ENCODE results near the gene ANO7. TPM values are rescaled to one million over a fixed set of nuclear protein-coding genes. Genes with fewer than 3 reads are reported as not detected.

Gene ANO7
- total RNA-seq, 2 experiments from 2014 or later = 0.16 to 0.46 TPM

- DNase-seq (ENCODE audit: low spot score) = no peak
- Histone ChIP-seq H3K9me2 (ENCODE audit: insufficient read depth, low read length) (no peaks in the 10 kb centered on the region), H3K4me2 (ENCODE audit: low read length) (no peak overlapping the region), H3K4me1 (ENCODE audit: insufficient read depth, low read length, poor library complexity, severe bottlenecking) (no peaks in the 10 kb centered on the region), H2AFZ (ENCODE audit: low read length) (no peak overlapping the region), H3K36me3 (ENCODE audit: insufficient read depth, low read length) (peaks cover 92% of the 10 kb centered on the region), H4K20me1 (ENCODE audit: insufficient read depth, low read length) (no peaks in the 10 kb centered on the region; the same call in 1 of the 2 replicates), H3K27ac (ENCODE audit: low read depth, low read length, poor library complexity, severe bottlenecking) (no peak overlapping the region), H3K79me2 (ENCODE audit: insufficient read depth, low read depth, low read length) (no peaks in the 10 kb centered on the region), H3K4me3 (ENCODE audit: low read depth, low read length, poor library complexity, severe bottlenecking) (no peak overlapping the region), H3K9me3 (ENCODE audit: low read length) (no peaks in the 10 kb centered on the region)
- no peak for TF ChIP-seq CTCF (conservative IDR thresholded peaks at IDR 0.05; ENCODE audit: low read length)
- TF ChIP-seq EZH2phosphoT487 (IDR thresholded peaks at IDR 0.05; ENCODE audit: borderline replicate concordance, low read depth, low read length) = no peak
- intact Hi-C loops (cut with micrococcal nuclease; ENCODE audit: unreplicated experiment) = no loop called here
- ChIA-PET POLR2A (no interaction called here), CTCF (ENCODE audit: unreplicated experiment) (no interaction called here)
- no TSS peak for BruUV-seq (replicated peaks)
These were observed 61.2 kb downstream of the ANO7 start for GRCh38 chr2:241249654-241250053.

DNA sequence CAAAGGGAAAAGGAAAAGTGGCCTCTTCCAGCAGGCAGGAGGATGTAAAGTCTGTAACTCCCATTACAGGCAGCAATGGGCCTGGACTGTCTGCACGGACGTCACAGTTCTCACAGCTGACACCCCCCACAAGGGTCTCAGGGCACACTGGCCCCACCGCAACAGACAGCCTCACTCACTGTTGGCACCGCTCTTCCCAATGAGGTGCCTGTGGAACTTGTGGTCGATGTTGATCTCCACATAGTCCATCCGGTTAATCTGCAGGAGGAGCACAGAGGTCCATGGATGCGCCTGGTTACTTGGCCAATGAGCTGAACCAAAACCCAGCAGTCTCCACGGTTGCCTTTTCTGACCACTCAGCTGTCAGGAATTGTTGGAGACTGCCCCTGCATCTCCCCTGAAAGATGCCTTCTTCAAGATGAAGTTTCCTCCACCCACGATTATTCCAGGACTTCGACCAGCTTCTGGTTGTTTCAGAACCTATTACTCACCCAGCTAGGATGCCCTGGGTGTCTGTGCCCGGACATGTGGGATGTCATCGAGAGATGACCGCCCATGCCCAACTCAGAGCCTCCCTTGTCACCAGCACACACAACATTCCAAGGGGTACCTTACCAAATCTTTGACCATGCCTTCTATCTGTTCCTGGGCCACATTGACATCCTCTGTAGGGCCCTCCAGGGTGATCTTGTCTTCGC lies 64.5 kb downstream of the ANO7 start:
- Histone ChIP-seq H3K4me2 (ENCODE audit: low read length) (no peak overlapping the region), H3K4me1 (ENCODE audit: insufficient read depth, low read length, poor library complexity, severe bottlenecking) (no peaks in the 10 kb centered on the region), H3K36me3 (ENCODE audit: insufficient read depth, low read length) (peaks cover 96% of the 10 kb centered on the region), H3K79me2 (ENCODE audit: insufficient read depth, low read depth, low read length) (no peaks in the 10 kb centered on the region), H3K9me2 (ENCODE audit: insufficient read depth, low read length) (no peaks in the 10 kb centered on the region), H3K4me3 (ENCODE audit: low read depth, low read length, poor library complexity, severe bottlenecking) (no peak overlapping the region), H3K9me3 (ENCODE audit: low read length) (no peaks in the 10 kb centered on the region), H4K20me1 (ENCODE audit: insufficient read depth, low read length) (no peaks in the 10 kb centered on the region), H2AFZ (ENCODE audit: low read length) (no peak overlapping the region), H3K27ac (ENCODE audit: low read depth, low read length, poor library complexity, severe bottlenecking) (no peak overlapping the region)
- BruUV-seq (replicated peaks) = no TSS peak
- ChIA-PET POLR2A (no interaction called here), CTCF (ENCODE audit: unreplicated experiment) (no interaction called here)
- TF ChIP-seq CTCF (conservative IDR thresholded peaks at IDR 0.05; ENCODE audit: low read length) (no peak), EZH2phosphoT487 (IDR thresholded peaks at IDR 0.05; ENCODE audit: borderline replicate concordance, low read depth, low read length) (no peak)
- intact Hi-C loops (cut with micrococcal nuclease; ENCODE audit: unreplicated experiment) = no loop called here
- DNase-seq (ENCODE audit: low spot score) = no peak

DNA sequence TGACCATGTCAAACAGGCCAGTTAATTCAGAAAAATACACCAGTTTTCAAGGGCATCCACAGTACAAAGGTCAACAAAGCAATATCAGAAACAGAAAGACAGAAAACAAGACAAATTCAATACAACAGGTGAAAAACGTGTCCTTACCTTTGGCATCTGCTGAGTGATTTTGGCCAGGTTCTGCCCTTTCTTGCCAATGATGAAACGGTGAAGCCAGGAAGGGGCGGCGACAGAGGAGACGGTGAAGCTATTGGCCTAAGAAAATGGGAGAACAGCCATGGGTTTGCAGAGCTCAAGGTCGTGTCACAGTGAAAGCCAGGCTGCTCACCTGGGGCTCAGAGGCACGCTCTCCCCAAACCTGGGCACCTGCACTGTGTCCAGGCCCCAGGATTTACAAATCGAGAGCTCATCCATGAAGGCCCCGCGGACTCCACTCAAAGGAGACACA lies 66.5 kb downstream of the ANO7 start:
- intact Hi-C loops (cut with micrococcal nuclease; ENCODE audit: unreplicated experiment) = no loop called here

More for the DNA sequence above, 66.5 kb downstream of the ANO7 start:
- CTCF ChIA-PET (ENCODE audit: unreplicated experiment) = no interaction called here
- H3K4me3 ChIP-seq (ENCODE audit: low read depth, low read length, poor library complexity, severe bottlenecking) = no peak overlapping the region
- POLR2A ChIA-PET = no interaction called here
- H3K4me2 ChIP-seq (ENCODE audit: low read length) = no peak overlapping the region
- TF ChIP-seq EZH2phosphoT487 (IDR thresholded peaks at IDR 0.05; ENCODE audit: borderline replicate concordance, low read depth, low read length) (no peak), CTCF (conservative IDR thresholded peaks at IDR 0.05; ENCODE audit: low read length) (no peak)
- H3K9me3 ChIP-seq (ENCODE audit: low read length) = no peaks in the 10 kb centered on the region
- no peaks in the 10 kb centered on the region for H4K20me1 ChIP-seq (ENCODE audit: insufficient read depth, low read length)
- H3K79me2 ChIP-seq (ENCODE audit: insufficient read depth, low read depth, low read length) = no peaks in the 10 kb centered on the region
- H3K4me1 ChIP-seq (ENCODE audit: insufficient read depth, low read length, poor library complexity, severe bottlenecking) = no peaks in the 10 kb centered on the region
- no peak overlapping the region for H2AFZ ChIP-seq (ENCODE audit: low read length)
- BruUV-seq (replicated peaks) = no TSS peak
- DNase-seq (ENCODE audit: low spot score) = no peak
- no peak overlapping the region for H3K27ac ChIP-seq (ENCODE audit: low read depth, low read length, poor library complexity, severe bottlenecking)
- H3K36me3 ChIP-seq (ENCODE audit: insufficient read depth, low read length) = peaks cover 92% of the 10 kb centered on the region
- H3K9me2 ChIP-seq (ENCODE audit: insufficient read depth, low read length) = no peaks in the 10 kb centered on the region
